ENCODE measurements around the gene SLC28A2.

DNA sequence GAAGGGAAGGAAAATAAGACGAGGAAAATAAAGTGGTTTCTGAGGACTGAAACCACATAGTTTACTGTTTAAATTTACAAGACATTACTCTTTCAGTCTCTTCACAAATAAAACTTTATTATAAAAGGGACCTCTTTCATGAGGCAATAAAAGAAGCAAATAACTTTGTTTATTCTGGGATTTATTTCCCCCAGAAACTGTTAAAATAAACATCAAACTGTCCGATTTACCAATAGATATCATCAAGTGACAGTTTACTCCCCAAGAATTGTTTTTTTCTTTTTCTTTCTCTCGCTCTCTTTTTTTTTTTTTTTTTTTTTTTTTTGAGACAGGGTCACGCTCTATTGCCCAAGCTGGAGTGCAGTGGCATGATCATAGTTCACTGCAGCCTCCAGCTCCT lies 54.1 kb downstream of the SLC28A2 start:
- TF ChIP-seq TCF12 (IDR thresholded peaks at IDR 0.05) (no peak), TCF12 (CRISPR knock-in tag; IDR thresholded peaks at IDR 0.05) (no peak), ESRRA (CRISPR knock-in tag; IDR thresholded peaks at IDR 0.05; ENCODE audit: low read depth) (no peak), BRCA1 (CRISPR knock-in tag; IDR thresholded peaks at IDR 0.05) (no peak), PHB2 (IDR thresholded peaks at IDR 0.05; ENCODE audit: partially characterized antibody) (no peak), RAD21 (CRISPR knock-in tag; IDR thresholded peaks at IDR 0.05) (no peak), ERF (CRISPR knock-in tag; IDR thresholded peaks at IDR 0.05) (no peak), RFXAP (CRISPR knock-in tag; IDR thresholded peaks at IDR 0.05; ENCODE audit: borderline replicate concordance) (no peak), POLR2A (IDR thresholded peaks at IDR 0.05; ENCODE audit: insufficient read depth in 1 of 2, low read depth in 2 of 2, low read length in 2 of 2) (no peak), HMG20A (CRISPR knock-in tag; IDR thresholded peaks at IDR 0.05; ENCODE audit: borderline replicate concordance) (no peak)
- TF ChIP-seq, protein P1, sequence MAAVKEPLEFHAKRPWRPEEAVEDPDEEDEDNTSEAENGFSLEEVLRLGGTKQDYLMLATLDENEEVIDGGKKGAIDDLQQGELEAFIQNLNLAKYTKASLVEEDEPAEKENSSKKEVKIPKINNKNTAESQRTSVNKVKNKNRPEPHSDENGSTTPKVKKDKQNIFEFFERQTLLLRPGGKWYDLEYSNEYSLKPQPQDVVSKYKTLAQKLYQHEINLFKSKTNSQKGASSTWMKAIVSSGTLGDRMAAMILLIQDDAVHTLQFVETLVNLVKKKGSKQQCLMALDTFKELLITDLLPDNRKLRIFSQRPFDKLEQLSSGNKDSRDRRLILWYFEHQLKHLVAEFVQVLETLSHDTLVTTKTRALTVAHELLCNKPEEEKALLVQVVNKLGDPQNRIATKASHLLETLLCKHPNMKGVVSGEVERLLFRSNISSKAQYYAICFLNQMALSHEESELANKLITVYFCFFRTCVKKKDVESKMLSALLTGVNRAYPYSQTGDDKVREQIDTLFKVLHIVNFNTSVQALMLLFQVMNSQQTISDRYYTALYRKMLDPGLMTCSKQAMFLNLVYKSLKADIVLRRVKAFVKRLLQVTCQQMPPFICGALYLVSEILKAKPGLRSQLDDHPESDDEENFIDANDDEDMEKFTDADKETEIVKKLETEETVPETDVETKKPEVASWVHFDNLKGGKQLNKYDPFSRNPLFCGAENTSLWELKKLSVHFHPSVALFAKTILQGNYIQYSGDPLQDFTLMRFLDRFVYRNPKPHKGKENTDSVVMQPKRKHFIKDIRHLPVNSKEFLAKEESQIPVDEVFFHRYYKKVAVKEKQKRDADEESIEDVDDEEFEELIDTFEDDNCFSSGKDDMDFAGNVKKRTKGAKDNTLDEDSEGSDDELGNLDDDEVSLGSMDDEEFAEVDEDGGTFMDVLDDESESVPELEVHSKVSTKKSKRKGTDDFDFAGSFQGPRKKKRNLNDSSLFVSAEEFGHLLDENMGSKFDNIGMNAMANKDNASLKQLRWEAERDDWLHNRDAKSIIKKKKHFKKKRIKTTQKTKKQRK (IDR thresholded peaks at IDR 0.05; ENCODE audit: low read length) = no peak
- TF ChIP-seq, protein P2, sequence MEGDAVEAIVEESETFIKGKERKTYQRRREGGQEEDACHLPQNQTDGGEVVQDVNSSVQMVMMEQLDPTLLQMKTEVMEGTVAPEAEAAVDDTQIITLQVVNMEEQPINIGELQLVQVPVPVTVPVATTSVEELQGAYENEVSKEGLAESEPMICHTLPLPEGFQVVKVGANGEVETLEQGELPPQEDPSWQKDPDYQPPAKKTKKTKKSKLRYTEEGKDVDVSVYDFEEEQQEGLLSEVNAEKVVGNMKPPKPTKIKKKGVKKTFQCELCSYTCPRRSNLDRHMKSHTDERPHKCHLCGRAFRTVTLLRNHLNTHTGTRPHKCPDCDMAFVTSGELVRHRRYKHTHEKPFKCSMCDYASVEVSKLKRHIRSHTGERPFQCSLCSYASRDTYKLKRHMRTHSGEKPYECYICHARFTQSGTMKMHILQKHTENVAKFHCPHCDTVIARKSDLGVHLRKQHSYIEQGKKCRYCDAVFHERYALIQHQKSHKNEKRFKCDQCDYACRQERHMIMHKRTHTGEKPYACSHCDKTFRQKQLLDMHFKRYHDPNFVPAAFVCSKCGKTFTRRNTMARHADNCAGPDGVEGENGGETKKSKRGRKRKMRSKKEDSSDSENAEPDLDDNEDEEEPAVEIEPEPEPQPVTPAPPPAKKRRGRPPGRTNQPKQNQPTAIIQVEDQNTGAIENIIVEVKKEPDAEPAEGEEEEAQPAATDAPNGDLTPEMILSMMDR (CRISPR knock-in tag; IDR thresholded peaks at IDR 0.05) = no peak
- TF ChIP-seq, protein P3, sequence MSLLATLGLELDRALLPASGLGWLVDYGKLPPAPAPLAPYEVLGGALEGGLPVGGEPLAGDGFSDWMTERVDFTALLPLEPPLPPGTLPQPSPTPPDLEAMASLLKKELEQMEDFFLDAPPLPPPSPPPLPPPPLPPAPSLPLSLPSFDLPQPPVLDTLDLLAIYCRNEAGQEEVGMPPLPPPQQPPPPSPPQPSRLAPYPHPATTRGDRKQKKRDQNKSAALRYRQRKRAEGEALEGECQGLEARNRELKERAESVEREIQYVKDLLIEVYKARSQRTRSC (CRISPR knock-in tag; IDR thresholded peaks at IDR 0.05; ENCODE audit: low read depth) = no peak
- TF ChIP-seq, protein P4, sequence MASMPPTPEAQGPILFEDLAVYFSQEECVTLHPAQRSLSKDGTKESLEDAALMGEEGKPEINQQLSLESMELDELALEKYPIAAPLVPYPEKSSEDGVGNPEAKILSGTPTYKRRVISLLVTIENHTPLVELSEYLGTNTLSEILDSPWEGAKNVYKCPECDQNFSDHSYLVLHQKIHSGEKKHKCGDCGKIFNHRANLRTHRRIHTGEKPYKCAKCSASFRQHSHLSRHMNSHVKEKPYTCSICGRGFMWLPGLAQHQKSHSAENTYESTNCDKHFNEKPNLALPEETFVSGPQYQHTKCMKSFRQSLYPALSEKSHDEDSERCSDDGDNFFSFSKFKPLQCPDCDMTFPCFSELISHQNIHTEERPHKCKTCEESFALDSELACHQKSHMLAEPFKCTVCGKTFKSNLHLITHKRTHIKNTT (CRISPR knock-in tag; IDR thresholded peaks at IDR 0.05) = no peak
